Right atrium auricular region (tissue), 2 donors: ENCODE results near the gene ZNF366. TPM values are rescaled to one million over a fixed set of nuclear protein-coding genes. Genes with fewer than 3 reads are reported as not detected.

Source experiments
- DNase-seq: peaks from one replicate; pipeline ENCODE4 v3.0.0-alpha.2; 2019; ENCODE audit warnings: low spot score
- H3K27ac ChIP-seq, 2 donors: fragments of 200-600 bp; sonication (generic); 1 replicate in 1 of 2; 2 replicates in 1 of 2; pipeline ENCODE4 v1.5.1; 2016 to 2019
- H3K27me3 ChIP-seq, 2 donors: fragments of 200-600 bp; sonication (generic); one replicate each; pipeline versions ENCODE4 v1.5.1 to v1.6.0; 2017 to 2019
- H3K36me3 ChIP-seq: fragments of 200-600 bp; sonication (generic); one replicate; pipeline ENCODE4 v1.5.1; 2016
- H3K4me1 ChIP-seq, 2 donors: fragments of 200-600 bp; sonication (generic); one replicate each; pipeline versions ENCODE4 v1.5.1 to v1.6.0; 2017 to 2019
- H3K4me3 ChIP-seq, 2 donors: fragments of 200-600 bp; sonication (generic); 1 replicate in 1 of 2; 2 replicates in 1 of 2; pipeline ENCODE4 v1.5.1; 2017 to 2019; ENCODE audit warnings: mild to moderate bottlenecking in 1 of 2, moderate library complexity in 1 of 2
- H3K9me3 ChIP-seq, 2 donors: fragments of 200-600 bp; sonication (generic); one replicate each; pipeline ENCODE4 v1.5.1; 2019
- total RNA-seq, 2 donors: library from RNA; depleted of rRNA; stranded (reverse); fragments of >200 nt; gene quantifications; one replicate each; pipeline ENCODE4 v1.1.0, GENCODE V29; 2016
- TF ChIP-seq, protein P1 (sequence below), 2 donors: fragments of 200-600 bp; sonication (generic); IDR thresholded peaks; one replicate each; pipeline ENCODE4 v1.5.1; 2019; ENCODE audit warnings: antibody characterized with exemption in 2 of 2

The ZNF366 gene
- total RNA-seq, 2 donors from 2014 or later, result 4.4 to 9.0 TPM

DNA sequence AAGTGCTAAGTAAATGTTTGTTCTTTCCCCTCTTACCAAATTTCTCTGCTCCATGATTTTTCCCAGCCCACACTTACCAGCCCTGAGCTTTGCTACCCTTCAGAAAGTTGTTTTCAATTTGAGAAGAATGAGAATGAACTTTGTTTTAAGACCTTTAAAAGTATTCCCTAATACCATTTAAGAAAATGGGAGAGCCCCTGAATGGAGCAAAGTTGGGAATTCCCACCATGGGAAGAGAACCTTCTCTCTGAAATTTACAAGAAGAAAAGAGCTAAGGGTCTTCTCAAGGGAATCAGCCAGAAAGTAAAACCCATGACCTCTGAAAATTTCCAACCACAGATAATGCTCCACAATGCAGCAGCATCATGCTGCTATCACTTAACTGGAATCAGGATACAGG, 17.7 kb downstream of the ZNF366 start:
- Histone ChIP-seq H3K9me3 (no peaks in the 10 kb centered on the region), H3K36me3 (no peaks in the 10 kb centered on the region), H3K27me3 (no peaks in the 10 kb centered on the region), H3K27ac (no peak overlapping the region), H3K4me3 (no peak overlapping the region), H3K4me1 (peaks cover 0 to 20% of the 10 kb centered on the region in 2 donors)
- TF ChIP-seq, protein P1, sequence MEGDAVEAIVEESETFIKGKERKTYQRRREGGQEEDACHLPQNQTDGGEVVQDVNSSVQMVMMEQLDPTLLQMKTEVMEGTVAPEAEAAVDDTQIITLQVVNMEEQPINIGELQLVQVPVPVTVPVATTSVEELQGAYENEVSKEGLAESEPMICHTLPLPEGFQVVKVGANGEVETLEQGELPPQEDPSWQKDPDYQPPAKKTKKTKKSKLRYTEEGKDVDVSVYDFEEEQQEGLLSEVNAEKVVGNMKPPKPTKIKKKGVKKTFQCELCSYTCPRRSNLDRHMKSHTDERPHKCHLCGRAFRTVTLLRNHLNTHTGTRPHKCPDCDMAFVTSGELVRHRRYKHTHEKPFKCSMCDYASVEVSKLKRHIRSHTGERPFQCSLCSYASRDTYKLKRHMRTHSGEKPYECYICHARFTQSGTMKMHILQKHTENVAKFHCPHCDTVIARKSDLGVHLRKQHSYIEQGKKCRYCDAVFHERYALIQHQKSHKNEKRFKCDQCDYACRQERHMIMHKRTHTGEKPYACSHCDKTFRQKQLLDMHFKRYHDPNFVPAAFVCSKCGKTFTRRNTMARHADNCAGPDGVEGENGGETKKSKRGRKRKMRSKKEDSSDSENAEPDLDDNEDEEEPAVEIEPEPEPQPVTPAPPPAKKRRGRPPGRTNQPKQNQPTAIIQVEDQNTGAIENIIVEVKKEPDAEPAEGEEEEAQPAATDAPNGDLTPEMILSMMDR (IDR thresholded peaks at IDR 0.05), result no peak
- no peak for DNase-seq

DNA sequence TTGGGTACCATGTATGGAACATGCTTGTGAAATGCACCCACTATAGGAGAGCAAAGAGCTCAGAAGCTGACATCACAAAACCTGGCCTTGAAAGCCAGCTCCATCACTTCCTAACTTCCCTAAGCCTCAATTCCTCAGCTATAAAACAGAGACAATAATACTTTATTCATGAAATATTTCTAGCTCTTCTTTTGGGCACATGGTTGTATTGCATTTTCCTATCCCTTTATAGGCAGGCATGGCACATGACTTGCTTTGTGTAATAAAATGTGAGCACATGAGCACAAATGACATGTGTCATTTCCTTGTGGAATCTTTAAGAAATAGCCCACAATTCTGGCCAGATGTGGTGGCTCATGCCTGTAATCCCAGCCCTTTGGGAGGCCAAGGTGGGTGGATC, 18.5 kb downstream of the ZNF366 start:
- DNase-seq, result no peak
- H3K27ac ChIP-seq, result no peak overlapping the region
- H3K36me3 ChIP-seq, result no peaks in the 10 kb centered on the region
- H3K4me1 ChIP-seq, result peaks cover 0 to 20% of the 10 kb centered on the region in 2 donors
- no peaks in the 10 kb centered on the region for H3K27me3 ChIP-seq
- H3K9me3 ChIP-seq, result no peaks in the 10 kb centered on the region
- no peak overlapping the region for H3K4me3 ChIP-seq
- TF ChIP-seq, protein P1 (IDR thresholded peaks at IDR 0.05), result no peak

DNA sequence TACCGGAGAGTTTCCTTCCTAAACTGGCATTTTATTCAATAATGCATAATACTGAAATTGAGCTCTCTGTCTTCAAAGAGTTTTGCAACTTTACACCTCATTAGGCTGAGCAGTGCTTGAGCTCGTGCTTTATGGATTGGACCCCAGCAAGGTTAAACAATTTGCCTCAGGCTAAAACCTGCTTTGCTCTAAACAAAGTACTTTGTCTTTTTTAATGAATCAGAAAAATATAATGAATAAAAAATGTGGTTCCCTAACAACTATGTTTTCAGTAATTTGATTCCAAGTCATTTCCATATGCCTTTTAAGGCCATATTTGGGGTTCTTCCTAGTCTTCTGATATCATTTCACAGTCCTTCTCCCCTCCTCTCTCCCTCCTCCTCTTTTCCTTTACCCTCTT, 20.0 kb downstream of the ZNF366 start:
- no peak overlapping the region for H3K27ac ChIP-seq

DNA sequence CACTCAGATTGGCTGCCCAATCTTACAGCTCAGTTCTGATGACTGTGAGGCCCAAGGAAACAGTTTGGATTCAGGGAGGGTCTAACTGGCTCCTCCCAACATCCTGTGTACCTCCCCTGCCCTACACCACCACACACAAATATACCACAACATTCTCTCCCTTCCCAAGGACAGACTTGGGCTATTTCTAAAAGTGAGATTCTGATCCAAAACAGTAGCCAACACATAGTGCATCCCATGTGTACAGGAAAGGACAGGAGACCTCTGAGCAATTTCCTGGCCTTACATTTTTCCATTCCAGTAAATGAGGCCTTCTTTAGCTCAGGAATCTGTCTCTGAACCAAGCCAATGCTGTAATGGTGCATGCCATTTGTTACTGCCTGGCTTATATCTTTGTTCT, 20.8 kb downstream of the ZNF366 start:
- no peaks in the 10 kb centered on the region for H3K27me3 ChIP-seq
- no peaks in the 10 kb centered on the region for H3K36me3 ChIP-seq
- H3K4me3 ChIP-seq, result no peak overlapping the region
- TF ChIP-seq, protein P1 (IDR thresholded peaks at IDR 0.05), result no peak
- no peak overlapping the region for H3K27ac ChIP-seq
- no peaks in the 10 kb centered on the region for H3K9me3 ChIP-seq
- peaks cover 0 to 20% of the 10 kb centered on the region in 2 donors for H3K4me1 ChIP-seq
- no peak for DNase-seq

More for the DNA sequence above, 20.0 kb downstream of the ZNF366 start:
- H3K9me3 ChIP-seq, result no peaks in the 10 kb centered on the region
- no peaks in the 10 kb centered on the region for H3K27me3 ChIP-seq
- H3K36me3 ChIP-seq, result no peaks in the 10 kb centered on the region
- peaks cover 0 to 20% of the 10 kb centered on the region in 2 donors for H3K4me1 ChIP-seq
- no peak overlapping the region for H3K4me3 ChIP-seq
- DNase-seq, result no peak
- TF ChIP-seq, protein P1 (IDR thresholded peaks at IDR 0.05), result no peak

DNA sequence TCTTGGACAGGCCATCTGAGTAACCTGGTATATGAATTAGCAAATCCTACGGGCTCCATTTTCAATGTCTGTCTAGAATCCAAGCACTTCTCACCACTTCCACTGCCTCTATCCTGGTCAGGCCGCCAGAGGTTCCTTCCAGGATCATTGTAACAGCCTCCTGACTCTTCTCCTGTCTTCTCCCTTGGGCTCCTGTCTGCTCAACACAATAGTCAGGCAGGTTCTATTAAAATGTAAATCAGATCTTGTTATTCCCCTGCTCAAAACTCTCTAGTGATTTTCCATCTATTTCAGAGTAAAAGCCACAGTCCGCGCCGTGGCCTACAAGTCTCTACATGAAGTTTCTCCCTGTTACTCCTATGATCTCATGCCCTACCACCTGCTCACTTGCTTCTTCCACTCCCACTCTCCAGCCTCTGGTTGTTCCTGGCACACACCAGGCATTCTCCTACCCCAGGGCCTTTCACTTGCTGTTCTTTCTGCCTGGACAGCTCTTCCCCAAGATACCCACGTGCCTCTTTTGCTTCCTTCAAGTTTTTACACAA, 21.7 kb downstream of the ZNF366 start:
- Histone ChIP-seq H3K27me3 (no peaks in the 10 kb centered on the region), H3K4me1 (peaks cover 0 to 20% of the 10 kb centered on the region in 2 donors)

More for the DNA sequence above, 21.7 kb downstream of the ZNF366 start:
- Histone ChIP-seq H3K27ac (no peak overlapping the region), H3K9me3 (no peaks in the 10 kb centered on the region), H3K4me3 (no peak overlapping the region), H3K36me3 (no peaks in the 10 kb centered on the region)
- TF ChIP-seq, protein P1 (IDR thresholded peaks at IDR 0.05), result no peak
- no peak for DNase-seq
